SK-MEL-5 (cell line): ENCODE data around the gene ASB1. TPM values are rescaled to one million over a fixed set of nuclear protein-coding genes. Genes with fewer than 3 reads are reported as not detected.
"Not testable (repeated sequence)": the region's sequence is repeated elsewhere in the genome, so short reads cannot be mapped to it uniquely, and the experiment has no call there.

Experiments
- DNase-seq: peaks from one replicate; pipeline ENCODE4 v3.0.0-alpha.2; 2016; ENCODE audit warnings: low read depth, low spot score
- in situ Hi-C: cut with HindIII; loops from 2 replicates; pipeline ENCODE4 v1.10.0; 2016; ENCODE audit warnings: low sequenced_read_pairs, high pct_unique_total_duplicates, low pct_unique_long_range_greater_than_20kb
- total RNA-seq: library from RNA; depleted of rRNA; stranded (reverse); fragments of >200 nt; shearing (Covaris generic); gene quantifications from 2 replicates; pipeline ENCODE4 v1.2.3, GENCODE V29; 2014

The ASB1 gene
- total RNA-seq, 1 experiment from 2014 or later: 21.3 TPM

GRCh38 chr2:238399094-238399493 is 27.6 kb upstream of the ASB1 start:
- DNase-seq: no peak

DNA sequence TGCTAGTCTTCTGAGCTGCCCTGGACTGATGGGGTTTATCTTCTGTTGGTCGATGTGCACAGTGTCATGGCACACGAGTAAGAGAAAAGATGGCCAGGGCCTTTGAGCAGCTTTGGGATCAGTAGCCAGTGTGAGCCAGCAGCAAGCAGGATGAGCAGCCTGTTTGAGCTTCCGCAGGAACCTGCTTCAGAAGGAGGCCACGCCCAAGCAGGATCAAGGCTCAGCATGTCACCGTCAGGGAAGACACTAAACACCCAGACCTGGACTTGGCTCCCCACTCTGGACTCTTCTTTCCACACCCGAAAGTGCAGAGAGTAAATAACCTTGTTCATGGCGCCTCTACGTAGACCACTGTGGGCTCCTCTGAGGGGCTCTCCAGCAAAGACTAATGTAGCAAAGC is 25.2 kb upstream of the ASB1 start:
- in situ Hi-C loops: no loop called here
- DNase-seq: no peak

More at GRCh38 chr2:238399094-238399493, 27.6 kb upstream of the ASB1 start:
- in situ Hi-C loops: no loop called here

- in situ Hi-C loops: no loop called here
- DNase-seq: no peak
These were observed 22.9 kb upstream of the ASB1 start for GRCh38 chr2:238403632-238404405.

GRCh38 chr2:238404406-238405216 is 22.1 kb upstream of the ASB1 start:
- in situ Hi-C loops: no loop called here
- DNase-seq: no peak

- DNase-seq, in situ Hi-C loops: not testable (repeated sequence)
These were observed 21.5 kb upstream of the ASB1 start for GRCh38 chr2:238405217-238405555.

- in situ Hi-C loops: no loop called here
- no peak for DNase-seq
These were observed 20.3 kb upstream of the ASB1 start for GRCh38 chr2:238406221-238406997.

DNA sequence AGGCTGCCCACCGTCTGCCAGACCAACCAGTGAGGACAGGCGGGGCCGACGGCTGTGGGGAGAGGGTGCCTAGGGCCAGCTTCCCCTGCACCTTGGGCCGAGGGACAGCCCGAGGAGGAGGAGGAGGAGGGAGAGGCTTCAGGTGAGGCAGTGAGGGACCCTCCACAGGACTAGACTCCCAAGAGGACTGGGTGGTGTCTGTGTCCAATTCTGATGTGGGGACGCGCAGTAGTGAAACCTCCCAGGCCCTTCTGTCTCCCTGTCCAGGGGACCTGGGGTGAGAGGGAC is 19.8 kb upstream of the ASB1 start:
- DNase-seq: no peak
- in situ Hi-C loops: no loop called here

DNA sequence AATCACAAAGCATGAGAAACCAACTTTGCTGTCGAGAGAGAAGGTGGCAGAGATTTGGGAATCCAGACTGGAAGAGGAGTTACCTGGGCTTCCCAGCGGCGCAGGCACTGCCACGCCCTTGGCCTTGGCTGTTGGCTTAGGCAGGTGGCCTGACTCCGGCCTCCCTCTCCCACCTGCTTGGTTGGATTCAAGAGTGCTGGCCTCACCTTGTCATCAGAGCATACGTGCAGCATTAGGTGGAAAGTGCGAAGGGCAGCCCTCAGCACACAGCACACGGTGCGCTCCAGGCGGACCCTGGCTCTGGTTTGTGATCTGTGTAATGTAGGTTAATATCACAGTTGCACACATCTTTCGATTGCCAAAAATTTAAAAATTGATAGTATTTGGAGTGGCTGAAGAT is 19.2 kb upstream of the ASB1 start:
- in situ Hi-C loops: no loop called here

GRCh38 chr2:238408615-238409340 is 17.9 kb upstream of the ASB1 start:
- in situ Hi-C loops: no loop called here
- DNase-seq: no peak

More for the DNA sequence above, 19.2 kb upstream of the ASB1 start:
- no peak for DNase-seq

- no peak for DNase-seq
- in situ Hi-C loops: no loop called here
These were observed 17.2 kb upstream of the ASB1 start for GRCh38 chr2:238409341-238410199.

- DNase-seq: no peak
- in situ Hi-C loops: no loop called here
These were observed 14.5 kb upstream of the ASB1 start for GRCh38 chr2:238412067-238412767.

GRCh38 chr2:238413368-238413767 is 13.4 kb upstream of the ASB1 start:
- in situ Hi-C loops: no loop called here

GRCh38 chr2:238415036-238415764 is 11.5 kb upstream of the ASB1 start:
- in situ Hi-C loops: no loop called here
- DNase-seq: no peak

More at GRCh38 chr2:238413368-238413767, 13.4 kb upstream of the ASB1 start:
- DNase-seq: peak; percentile 40

DNA sequence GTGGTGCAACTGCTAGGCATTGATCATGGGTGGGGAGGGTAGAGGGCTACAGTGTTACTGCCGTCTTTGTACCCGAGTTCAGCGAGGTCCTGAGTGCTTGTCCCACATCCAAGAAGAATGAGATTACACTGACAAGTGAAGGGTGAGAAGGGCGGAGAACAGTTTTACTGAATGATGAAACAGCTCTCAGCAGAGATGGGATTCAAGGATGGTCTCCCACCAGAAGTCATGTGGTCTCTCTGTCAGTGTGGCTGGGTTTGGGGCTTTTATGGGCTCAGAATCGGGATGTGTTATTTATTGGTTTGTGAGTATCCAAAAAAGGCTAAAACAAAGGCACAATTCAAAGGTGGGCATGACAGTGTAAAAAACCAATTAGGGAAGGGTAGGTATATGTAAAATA is 10.8 kb upstream of the ASB1 start:
- DNase-seq: no peak
- in situ Hi-C loops: no loop called here

DNA sequence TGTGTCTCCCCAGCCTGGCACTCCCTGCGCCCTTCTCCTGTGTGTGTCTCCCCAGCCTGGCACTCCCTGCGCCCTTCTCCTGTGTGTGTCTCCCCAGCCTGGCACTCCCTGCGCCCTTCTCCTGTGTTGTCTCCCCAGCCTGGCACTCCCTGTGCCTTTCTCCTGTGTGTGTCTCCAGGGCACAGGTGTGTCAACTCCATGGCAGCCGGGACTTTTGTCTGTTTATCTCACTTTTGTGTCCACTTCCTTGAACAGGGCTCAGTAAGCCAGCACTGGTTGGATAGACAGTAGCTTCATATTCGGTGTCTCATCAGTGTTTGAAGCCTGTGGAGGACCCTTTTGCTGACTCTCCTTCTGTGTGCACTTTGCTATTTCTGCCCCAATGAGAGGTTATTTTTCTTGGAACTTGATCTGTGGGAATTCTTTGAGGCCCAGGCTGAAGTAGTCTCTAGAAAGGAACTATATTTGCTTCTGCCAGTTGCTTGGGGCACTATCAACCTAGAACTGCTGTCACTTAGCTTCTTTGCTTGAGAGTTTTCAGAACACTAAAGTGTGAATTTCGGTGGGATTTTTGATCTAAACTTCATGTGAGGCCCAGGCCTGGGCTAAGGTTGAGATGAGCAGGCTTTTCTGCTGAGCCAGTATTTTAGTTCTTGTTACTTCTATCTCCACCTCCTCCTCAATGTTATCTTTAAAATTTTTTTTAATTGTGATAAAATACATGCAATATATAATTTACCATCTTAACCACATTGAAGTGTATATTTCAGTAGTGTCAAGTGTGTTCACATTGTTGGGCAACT is 8.3 kb upstream of the ASB1 start:
- DNase-seq: no peak
- in situ Hi-C loops: no loop called here
